HUES64 (cell line): ENCODE measurements around the gene CDC73.
"Not testable (repeated sequence)": the region's sequence is repeated elsewhere in the genome, so short reads cannot be mapped to it uniquely, and the experiment has no call there.

Experiments
- H3K27ac ChIP-seq: 2 replicates; pipeline ENCODE4 v1.7.0; 2013; ENCODE audit warnings: low read depth, low read length, inconsistent platforms
- H3K27me3 ChIP-seq: 2 replicates; pipeline ENCODE4 v1.6.1; 2013; ENCODE audit warnings: mild to moderate bottlenecking, low read length; ENCODE audit not compliant: insufficient read depth
- H3K36me3 ChIP-seq: 2 replicates; pipeline ENCODE4 v1.6.1; 2013; ENCODE audit warnings: mild to moderate bottlenecking, low read length; ENCODE audit not compliant: insufficient read depth
- H3K4me1 ChIP-seq: 2 replicates; pipeline ENCODE4 v1.6.1; 2013; ENCODE audit warnings: mild to moderate bottlenecking, low read length, moderate library complexity; ENCODE audit not compliant: insufficient read depth
- H3K4me3 ChIP-seq: 2 replicates; pipeline ENCODE4 v1.5.1; 2013; ENCODE audit warnings: mild to moderate bottlenecking, low read length, moderate library complexity
- H3K9ac ChIP-seq: 2 replicates; pipeline ENCODE4 v1.6.1; 2013; ENCODE audit warnings: mild to moderate bottlenecking, low read depth, low read length
- H3K9me3 ChIP-seq: 2 replicates; pipeline ENCODE4 v1.6.1; 2013; ENCODE audit warnings: low read depth, low read length; ENCODE audit not compliant: insufficient read depth
- WGBS: fragments of 150-250, 120-280 bp; methylation state at CpG from one replicate; pipeline ENCODE4 v1.1.7; 2013; ENCODE audit warnings: missing lambda C conversion rate; 5-methylcytosine and 5-hydroxymethylcytosine counted together

The CDC73 gene

DNA sequence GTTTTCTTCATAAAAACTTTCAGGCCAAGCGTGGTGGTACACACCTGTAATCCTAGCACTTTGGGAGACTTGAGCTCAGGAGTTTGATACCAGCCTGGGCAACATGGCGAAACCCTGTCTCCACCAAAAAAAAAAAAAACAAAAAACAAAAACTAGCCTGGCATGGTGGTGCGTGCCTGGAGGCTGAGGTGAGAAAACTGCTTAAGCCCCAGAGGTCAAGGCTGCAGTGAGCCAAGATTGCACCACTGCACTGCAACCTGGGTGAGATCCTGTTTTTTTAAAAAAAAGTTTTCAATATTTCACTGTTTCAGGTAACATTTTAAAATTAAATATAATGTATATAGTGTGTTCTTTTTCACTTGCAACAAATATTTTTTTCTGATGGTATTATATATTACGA is 78.1 kb downstream of the CDC73 start:
- Histone ChIP-seq H3K9me3 (no peaks in the 10 kb centered on the region), H3K27me3 (no peaks in the 10 kb centered on the region), H3K9ac (no peak overlapping the region), H3K27ac (no peak overlapping the region), H3K36me3 (peaks cover 10% of the 10 kb centered on the region; the same call in 1 of the 2 replicates), H3K4me3 (no peak overlapping the region), H3K4me1 (no peaks in the 10 kb centered on the region)
- 87% methylated on average over 3 of the region's 4 CpGs for WGBS

DNA sequence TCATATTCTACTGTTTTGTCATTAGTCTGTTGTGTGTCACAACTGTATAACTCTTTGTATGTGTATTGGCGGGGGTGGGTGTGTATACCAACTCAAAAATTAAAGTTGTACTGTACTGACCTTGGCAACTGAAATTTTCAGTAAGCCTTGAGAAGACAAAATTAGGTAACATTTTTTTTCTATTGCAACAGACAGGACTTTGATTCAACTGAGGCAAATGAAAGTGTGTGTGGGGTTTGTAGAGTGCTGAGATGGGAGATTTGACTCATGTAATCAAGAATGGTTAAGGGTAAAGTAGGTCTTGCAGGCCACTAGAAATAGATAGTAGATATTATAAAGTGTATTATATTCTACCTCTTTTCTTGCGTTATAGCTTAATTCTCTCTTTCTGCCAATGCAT is 79.2 kb downstream of the CDC73 start:
- no peak overlapping the region for H3K27ac ChIP-seq
- WGBS, result 78% methylated on average over 1 of the region's 2 CpGs
- H3K4me3 ChIP-seq, result no peak overlapping the region
- H3K9ac ChIP-seq, result no peak overlapping the region
- H3K36me3 ChIP-seq, result peaks cover 20% of the 10 kb centered on the region
- no peaks in the 10 kb centered on the region for H3K4me1 ChIP-seq
- H3K9me3 ChIP-seq, result 0 out of 2 replicates have a peak, but pooled peaks cover 2% of the 10 kb centered on the region
- H3K27me3 ChIP-seq, result no peaks in the 10 kb centered on the region

DNA sequence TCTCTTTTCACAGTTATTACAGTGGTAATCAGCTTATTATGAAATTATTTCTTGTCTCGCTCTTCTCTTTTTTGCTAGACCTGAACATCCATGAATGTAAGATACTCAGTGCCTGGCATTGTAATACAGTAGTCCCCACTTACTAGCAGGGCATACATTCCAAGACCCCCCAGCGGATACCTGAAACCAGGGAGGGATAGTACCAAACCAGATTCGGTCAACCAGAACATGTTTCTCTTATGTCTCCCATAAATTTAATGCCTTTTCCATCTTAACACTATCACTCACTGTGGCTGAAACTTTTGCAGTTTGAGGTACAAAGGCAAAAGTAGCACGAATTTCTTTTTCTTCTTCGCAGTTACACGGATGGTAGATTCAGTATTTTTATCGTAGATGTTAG is 89.2 kb downstream of the CDC73 start:
- H3K27me3 ChIP-seq, result no peaks in the 10 kb centered on the region
- WGBS, result 97% methylated on average over 6 of the region's 7 CpGs
- H3K9me3 ChIP-seq, result peaks cover 9% of the 10 kb centered on the region; the same call in 1 of the 2 replicates
- no peak overlapping the region for H3K27ac ChIP-seq
- H3K36me3 ChIP-seq, result peaks cover 58% of the 10 kb centered on the region
- no peak overlapping the region for H3K9ac ChIP-seq
- no peak overlapping the region for H3K4me3 ChIP-seq
- 0 out of 2 replicates have a peak, but pooled peaks cover under 1% of the 10 kb centered on the region for H3K4me1 ChIP-seq

DNA sequence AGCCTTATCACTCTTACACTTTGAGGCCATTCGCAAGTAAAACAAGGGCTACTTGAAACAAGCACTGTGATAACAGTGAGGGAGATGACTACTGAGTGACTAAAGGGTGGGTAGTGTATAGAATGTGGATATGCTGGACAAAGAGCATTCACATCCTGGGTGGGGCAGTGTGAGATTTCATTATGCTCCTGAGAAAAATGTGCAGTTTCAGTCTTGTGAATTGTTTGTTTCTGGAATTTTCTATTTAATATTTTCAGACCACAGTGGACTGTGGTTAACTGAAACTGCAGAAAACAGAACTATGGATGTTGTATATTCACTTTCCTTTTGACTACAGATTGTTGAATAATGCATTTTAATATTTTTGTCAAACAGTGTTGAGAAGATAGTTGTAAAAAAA is 89.7 kb downstream of the CDC73 start:
- Histone ChIP-seq H3K9me3 (peaks cover 5% of the 10 kb centered on the region; the same call in 1 of the 2 replicates), H3K27me3 (no peaks in the 10 kb centered on the region), H3K4me1 (peaks cover 6% of the 10 kb centered on the region), H3K27ac (no peak overlapping the region), H3K9ac (no peak overlapping the region), H3K36me3 (peaks cover 54% of the 10 kb centered on the region), H3K4me3 (no peak overlapping the region)
- WGBS, result 84% methylated on average over 1 of the region's 1 CpG

DNA sequence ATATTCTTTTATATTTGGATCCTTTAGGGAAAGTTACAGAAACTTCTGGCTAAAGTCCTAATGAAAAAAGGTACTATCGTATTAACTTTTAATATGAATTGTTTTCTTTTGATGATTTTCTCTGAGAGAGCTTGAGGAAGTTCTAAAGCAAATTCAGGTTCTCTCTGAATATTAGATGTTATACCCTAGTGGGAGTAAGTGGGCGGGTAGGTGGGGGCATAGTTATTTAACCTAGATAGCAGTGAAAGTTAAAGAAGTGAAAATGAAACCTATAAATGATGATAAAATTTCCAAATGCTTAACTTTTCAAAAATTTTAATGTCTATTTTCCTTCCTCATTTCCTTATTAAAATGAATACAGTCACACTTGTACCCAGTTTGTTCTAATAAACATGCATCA is 90.8 kb downstream of the CDC73 start:
- 95% methylated on average over 2 of the region's 2 CpGs for WGBS
- Histone ChIP-seq H3K27me3 (no peaks in the 10 kb centered on the region), H3K9me3 (no peaks in the 10 kb centered on the region), H3K36me3 (peaks cover 44% of the 10 kb centered on the region), H3K9ac (no peak overlapping the region), H3K4me3 (no peak overlapping the region), H3K27ac (no peak overlapping the region), H3K4me1 (peaks cover 15% of the 10 kb centered on the region)

DNA sequence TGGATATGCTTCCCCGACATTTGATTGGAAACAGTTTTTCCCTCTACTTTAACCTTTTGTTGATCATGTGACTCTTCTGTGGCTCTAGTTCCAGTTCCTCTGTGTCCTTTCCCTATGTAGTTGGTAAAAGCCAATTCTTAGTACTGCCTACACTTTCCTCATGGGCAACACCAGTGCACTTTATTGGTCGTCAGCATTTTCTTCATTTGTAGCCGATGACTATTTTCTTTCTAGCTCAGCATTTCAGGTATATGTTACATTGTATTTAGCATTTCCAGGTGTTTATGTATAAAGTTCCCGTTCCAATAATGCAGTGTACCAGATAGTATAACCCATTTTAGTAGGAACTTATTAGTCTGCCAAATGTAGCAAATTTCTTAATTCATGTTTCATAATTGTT is 92.2 kb downstream of the CDC73 start:
- WGBS, result 90% methylated on average over 3 of the region's 4 CpGs
- no peaks in the 10 kb centered on the region for H3K9me3 ChIP-seq
- peaks cover 15% of the 10 kb centered on the region for H3K4me1 ChIP-seq
- H3K9ac ChIP-seq, result no peak overlapping the region
- peaks cover 56% of the 10 kb centered on the region for H3K36me3 ChIP-seq
- no peak overlapping the region for H3K4me3 ChIP-seq
- H3K27me3 ChIP-seq, result no peaks in the 10 kb centered on the region
- H3K27ac ChIP-seq, result no peak overlapping the region

DNA sequence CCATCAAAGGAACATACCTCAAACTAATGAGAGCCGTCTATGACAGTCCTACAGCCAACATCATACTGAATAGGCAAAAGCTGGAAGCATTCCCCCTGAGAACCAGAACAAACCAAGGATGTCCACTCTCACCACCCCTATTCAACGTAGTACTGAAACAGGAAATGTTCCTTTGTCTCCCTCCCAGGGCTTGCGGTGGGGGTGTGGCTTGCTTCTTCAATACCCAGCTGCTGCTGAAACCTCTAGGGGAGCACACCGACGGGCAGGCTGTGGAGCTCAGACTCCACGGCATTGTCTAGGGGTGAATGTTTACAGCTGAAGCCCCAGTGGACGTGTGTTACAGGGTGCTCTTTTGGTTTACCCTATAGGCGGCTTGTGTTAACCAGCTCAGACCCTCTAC is 95.1 kb downstream of the CDC73 start:
- H3K27ac ChIP-seq, result no peak overlapping the region
- H3K27me3 ChIP-seq, result no peaks in the 10 kb centered on the region
- WGBS, result 72% methylated on average over 8 of the region's 8 CpGs
- no peak overlapping the region for H3K9ac ChIP-seq
- no peaks in the 10 kb centered on the region for H3K9me3 ChIP-seq
- H3K4me3 ChIP-seq, result no peak overlapping the region
- H3K4me1 ChIP-seq, result peaks cover 29% of the 10 kb centered on the region
- H3K36me3 ChIP-seq, result peaks cover 51% of the 10 kb centered on the region

DNA sequence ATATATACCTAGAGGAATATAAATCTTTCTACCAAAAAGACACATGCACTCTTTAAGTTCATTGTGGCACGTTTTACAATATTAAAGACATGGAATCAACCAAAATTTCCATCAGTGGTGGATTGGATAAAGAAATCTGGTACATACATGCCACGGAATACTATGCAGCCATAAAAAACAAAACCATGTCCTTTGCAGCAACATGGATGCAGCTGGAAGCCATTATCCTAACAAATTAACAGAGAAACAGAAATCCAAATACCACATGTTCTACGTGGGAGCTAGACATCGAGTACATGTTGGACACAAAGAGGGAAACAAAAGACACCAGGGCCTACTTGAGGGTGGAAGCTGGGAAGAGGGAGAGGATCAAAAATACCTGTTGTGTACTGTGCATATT is 97.6 kb downstream of the CDC73 start:
- H3K27me3 ChIP-seq, result no peaks in the 10 kb centered on the region
- H3K27ac ChIP-seq, result no peak overlapping the region
- H3K4me3 ChIP-seq, result no peak overlapping the region
- H3K9me3 ChIP-seq, result no peaks in the 10 kb centered on the region
- no peak overlapping the region for H3K9ac ChIP-seq
- H3K36me3 ChIP-seq, result peaks cover 34% of the 10 kb centered on the region
- H3K4me1 ChIP-seq, result peaks cover 35% of the 10 kb centered on the region
- 98% methylated on average over 4 of the region's 4 CpGs for WGBS

DNA sequence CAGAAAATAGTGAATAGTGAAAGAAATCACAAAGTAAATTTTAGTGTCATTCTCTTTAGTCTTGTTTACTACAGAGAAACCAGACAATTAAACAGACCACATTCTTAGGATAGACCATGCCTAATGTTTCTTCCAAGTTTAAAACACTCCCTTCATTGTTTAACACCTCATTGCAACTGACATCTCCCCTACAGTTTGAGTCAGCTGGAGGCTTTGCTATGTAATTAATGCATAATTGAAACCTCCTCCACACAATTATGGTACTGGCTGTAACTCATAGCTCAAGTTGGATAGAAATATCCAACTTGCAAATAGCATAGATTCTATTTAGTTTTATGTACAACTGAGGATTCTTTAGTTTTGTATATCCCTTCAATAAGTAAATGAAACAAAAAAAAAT is 99.8 kb downstream of the CDC73 start:
- Histone ChIP-seq H3K9ac (no peak overlapping the region), H3K4me1 (peaks cover 29% of the 10 kb centered on the region), H3K27ac (no peak overlapping the region), H3K4me3 (no peak overlapping the region), H3K36me3 (peaks cover 23% of the 10 kb centered on the region), H3K27me3 (no peaks in the 10 kb centered on the region), H3K9me3 (no peaks in the 10 kb centered on the region)

DNA sequence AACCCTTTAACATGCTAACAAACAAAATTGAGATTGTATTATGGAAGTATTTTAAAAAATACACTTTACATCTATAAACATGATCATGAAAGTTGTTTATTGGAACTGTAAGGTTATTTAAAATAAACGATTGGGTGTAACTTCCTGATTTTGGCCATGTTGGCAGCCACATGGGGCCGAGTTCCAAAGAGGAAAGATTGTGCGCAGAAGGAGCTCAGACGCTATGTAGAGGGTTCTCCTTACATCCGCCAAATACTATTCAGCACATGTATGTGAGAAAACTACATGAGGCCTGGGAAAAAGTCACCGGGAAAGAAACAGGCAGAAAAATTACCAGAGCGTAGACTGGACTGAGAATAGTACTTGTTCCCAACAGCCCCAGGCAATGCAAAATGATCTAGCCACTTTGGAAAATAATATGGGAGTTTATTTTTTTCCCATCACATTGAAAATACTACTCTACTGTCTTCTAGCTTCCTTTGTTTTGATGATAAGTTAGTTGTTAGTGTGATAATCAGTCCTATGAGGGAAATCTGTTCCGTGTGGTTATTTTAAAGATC is 100.3 kb downstream of the CDC73 start:
- Histone ChIP-seq H3K27ac (no peak overlapping the region), H3K9ac (no peak overlapping the region), H3K36me3 (peaks cover 23% of the 10 kb centered on the region), H3K9me3 (no peaks in the 10 kb centered on the region), H3K27me3 (no peaks in the 10 kb centered on the region), H3K4me3 (no peak overlapping the region), H3K4me1 (peaks cover 24% of the 10 kb centered on the region)
- 93% methylated on average over 8 of the region's 8 CpGs for WGBS

DNA sequence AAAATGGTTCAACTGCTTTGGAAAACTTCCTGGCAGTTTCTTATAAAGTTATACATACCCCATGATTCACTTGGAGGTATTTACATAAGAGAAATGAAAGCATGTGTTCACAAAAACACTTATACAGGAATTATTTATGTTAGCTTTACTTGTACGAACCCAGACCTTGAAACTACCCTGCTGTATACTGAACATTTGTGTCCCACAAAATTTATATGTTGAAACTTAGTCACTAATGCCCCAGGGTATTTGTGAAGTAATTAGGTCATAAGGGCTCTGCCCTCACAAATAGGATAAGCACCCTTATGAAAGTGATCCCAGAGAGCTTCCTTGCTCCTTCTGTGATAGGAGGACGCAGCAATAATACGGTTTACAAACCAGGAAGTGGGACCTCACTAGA is 107.3 kb downstream of the CDC73 start:
- 95% methylated on average over 2 of the region's 3 CpGs for WGBS
- no peaks in the 10 kb centered on the region for H3K4me1 ChIP-seq
- H3K36me3 ChIP-seq, result peaks cover 19% of the 10 kb centered on the region
- no peaks in the 10 kb centered on the region for H3K9me3 ChIP-seq
- H3K27ac ChIP-seq, result no peak overlapping the region
- no peak overlapping the region for H3K4me3 ChIP-seq
- H3K9ac ChIP-seq, result no peak overlapping the region
- H3K27me3 ChIP-seq, result no peaks in the 10 kb centered on the region

DNA sequence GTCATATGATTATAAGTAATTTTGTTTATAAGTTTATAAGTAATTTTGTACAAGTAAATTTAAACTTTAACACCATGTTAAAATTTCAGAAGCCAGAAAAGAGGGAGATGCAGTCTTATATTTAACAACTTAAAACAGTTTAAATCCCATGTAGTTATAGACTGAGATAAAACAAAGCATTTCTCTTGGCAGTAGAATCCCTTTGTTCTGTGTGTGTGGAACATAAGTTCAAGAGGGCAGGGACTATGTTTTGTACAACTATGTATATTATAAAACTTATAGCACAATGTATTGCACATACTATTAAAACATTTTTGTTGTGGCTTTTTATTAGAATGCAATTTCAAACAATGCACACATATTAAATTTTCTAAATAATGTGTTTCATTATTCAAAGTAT is 109.3 kb downstream of the CDC73 start:
- not testable (repeated sequence) for H3K9me3 ChIP-seq, H3K27me3 ChIP-seq, H3K4me1 ChIP-seq, H3K9ac ChIP-seq, H3K27ac ChIP-seq, H3K4me3 ChIP-seq
- H3K36me3 ChIP-seq, result peaks cover 28% of the 10 kb centered on the region
